Thoracic aorta (tissue), 2 donors: ENCODE data around the gene FBXO10. TPM values are rescaled to one million over a fixed set of nuclear protein-coding genes. Genes with fewer than 3 reads are reported as not detected.
A peak's percentile ranks its signal among the peaks of the same experiment; 100 is the strongest.

ENCODE experiments used
- ATAC-seq: fragments of 150-250 bp; one replicate; pipeline ENCODE4 v1.8.0; 2017; ENCODE audit warnings: low read depth; ENCODE audit not compliant: insufficient number of reproducible peaks, low FRiP score
- DNase-seq: peaks from one replicate; pipeline ENCODE4 v3.0.0-alpha.2; 2020; ENCODE audit warnings: low spot score
- H3K27ac ChIP-seq, 2 donors: fragments of 200-600 bp; sonication (generic); 1 replicate in 1 of 2; 2 replicates in 1 of 2; pipeline ENCODE4 v1.5.1; 2016; ENCODE audit warnings: mild to moderate bottlenecking in 2 of 2, moderate library complexity in 2 of 2
- H3K27me3 ChIP-seq: fragments of 200-600 bp; sonication (generic); replicated peaks from 2 replicates; pipeline ENCODE4 v1.6.0; 2016; ENCODE audit warnings: mild to moderate bottlenecking; ENCODE audit not compliant: insufficient read depth
- H3K36me3 ChIP-seq: fragments of 200-600 bp; sonication (generic); one replicate; pipeline ENCODE4 v1.5.1; 2016
- H3K4me1 ChIP-seq, 2 donors: fragments of 200-600 bp; sonication (generic); 1 replicate in 1 of 2; 2 replicates in 1 of 2; pipeline versions ENCODE4 v1.5.1 to v1.6.0; 2016; ENCODE audit warnings: low read depth in 2 of 2, mild to moderate bottlenecking in 1 of 2; ENCODE audit not compliant: control insufficient read depth in 1 of 2
- H3K4me3 ChIP-seq: fragments of 200-600 bp; sonication (generic); 2 replicates; pipeline ENCODE4 v1.5.1; 2016; ENCODE audit warnings: mild to moderate bottlenecking
- H3K9me3 ChIP-seq: fragments of 200-600 bp; sonication (generic); 2 replicates; pipeline ENCODE4 v1.5.1; 2016
- total RNA-seq, 2 donors: library from RNA; depleted of rRNA; stranded (reverse); fragments of >200 nt; gene quantifications; one replicate each; pipeline versions ENCODE4 v1.1.0 to v1.2.3, GENCODE V29; 2016
- TF ChIP-seq, protein P1 (sequence below): fragments of 200-600 bp; sonication (generic); IDR thresholded peaks from one replicate; pipeline ENCODE4 v1.5.1; 2019; ENCODE audit warnings: antibody characterized with exemption

Gene FBXO10, protein sequence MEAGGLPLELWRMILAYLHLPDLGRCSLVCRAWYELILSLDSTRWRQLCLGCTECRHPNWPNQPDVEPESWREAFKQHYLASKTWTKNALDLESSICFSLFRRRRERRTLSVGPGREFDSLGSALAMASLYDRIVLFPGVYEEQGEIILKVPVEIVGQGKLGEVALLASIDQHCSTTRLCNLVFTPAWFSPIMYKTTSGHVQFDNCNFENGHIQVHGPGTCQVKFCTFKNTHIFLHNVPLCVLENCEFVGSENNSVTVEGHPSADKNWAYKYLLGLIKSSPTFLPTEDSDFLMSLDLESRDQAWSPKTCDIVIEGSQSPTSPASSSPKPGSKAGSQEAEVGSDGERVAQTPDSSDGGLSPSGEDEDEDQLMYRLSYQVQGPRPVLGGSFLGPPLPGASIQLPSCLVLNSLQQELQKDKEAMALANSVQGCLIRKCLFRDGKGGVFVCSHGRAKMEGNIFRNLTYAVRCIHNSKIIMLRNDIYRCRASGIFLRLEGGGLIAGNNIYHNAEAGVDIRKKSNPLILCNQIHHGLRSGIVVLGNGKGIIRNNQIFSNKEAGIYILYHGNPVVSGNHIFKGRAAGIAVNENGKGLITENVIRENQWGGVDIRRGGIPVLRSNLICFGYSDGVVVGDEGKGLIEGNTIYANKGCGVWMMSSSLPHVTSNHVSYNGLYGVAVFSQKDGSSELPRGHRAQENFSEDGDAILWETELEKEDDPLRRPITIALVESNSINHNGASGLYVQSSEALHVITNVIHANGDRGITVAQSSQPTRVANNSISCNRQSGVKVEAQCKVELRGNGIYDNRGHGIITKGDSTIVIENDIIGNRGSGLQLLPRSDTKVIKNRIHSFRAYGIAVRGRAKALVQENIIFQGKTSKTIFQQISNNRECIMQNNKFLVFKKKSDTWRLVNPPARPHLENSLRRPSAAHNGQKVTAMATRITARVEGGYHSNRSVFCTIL
- 10 to 100 TPM in 1 of 2 donors, 1 to 10 TPM in 1; 6.9 to 20.7 TPM for total RNA-seq

- no peaks in the 10 kb centered on the region for H3K27me3 ChIP-seq
These were observed at the start of gene FBXO10 for GRCh38 chr9:37575921-37576721. TSS of gene FBXO10 (minus strand) at chr9:37576380. CDS start at chr9:37541768, 34,612 bp downstream.

DNA sequence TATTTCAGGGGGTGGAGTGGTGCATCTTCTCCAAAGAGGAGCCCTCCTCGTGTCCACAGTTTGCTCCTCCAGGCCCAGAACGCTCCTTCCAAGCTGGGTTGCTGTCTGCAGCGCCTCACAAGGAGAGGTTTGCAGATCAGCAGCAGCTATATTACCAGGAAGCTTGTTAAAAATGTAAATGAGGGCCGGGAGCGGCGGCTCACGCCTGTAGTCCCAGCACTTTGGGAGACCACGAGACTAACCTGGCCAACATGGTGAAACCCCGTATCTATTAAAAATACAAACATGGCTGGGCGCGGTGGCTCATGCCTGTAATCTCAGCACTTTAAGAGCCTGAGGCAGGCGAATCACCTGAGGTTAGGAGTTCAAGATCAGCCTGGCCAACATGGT lies 49.6 kb upstream of the FBXO10 start:
- Histone ChIP-seq H3K27ac (no peak overlapping the region), H3K27me3 (no peaks in the 10 kb centered on the region), H3K4me1 (no peaks in the 10 kb centered on the region), H3K4me3 (no peak overlapping the region), H3K9me3 (no peaks in the 10 kb centered on the region), H3K36me3 (no peaks in the 10 kb centered on the region)
- TF ChIP-seq, protein P1, sequence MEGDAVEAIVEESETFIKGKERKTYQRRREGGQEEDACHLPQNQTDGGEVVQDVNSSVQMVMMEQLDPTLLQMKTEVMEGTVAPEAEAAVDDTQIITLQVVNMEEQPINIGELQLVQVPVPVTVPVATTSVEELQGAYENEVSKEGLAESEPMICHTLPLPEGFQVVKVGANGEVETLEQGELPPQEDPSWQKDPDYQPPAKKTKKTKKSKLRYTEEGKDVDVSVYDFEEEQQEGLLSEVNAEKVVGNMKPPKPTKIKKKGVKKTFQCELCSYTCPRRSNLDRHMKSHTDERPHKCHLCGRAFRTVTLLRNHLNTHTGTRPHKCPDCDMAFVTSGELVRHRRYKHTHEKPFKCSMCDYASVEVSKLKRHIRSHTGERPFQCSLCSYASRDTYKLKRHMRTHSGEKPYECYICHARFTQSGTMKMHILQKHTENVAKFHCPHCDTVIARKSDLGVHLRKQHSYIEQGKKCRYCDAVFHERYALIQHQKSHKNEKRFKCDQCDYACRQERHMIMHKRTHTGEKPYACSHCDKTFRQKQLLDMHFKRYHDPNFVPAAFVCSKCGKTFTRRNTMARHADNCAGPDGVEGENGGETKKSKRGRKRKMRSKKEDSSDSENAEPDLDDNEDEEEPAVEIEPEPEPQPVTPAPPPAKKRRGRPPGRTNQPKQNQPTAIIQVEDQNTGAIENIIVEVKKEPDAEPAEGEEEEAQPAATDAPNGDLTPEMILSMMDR: no peak
- ATAC-seq: no peak
- no peak for DNase-seq

More at GRCh38 chr9:37575921-37576721, at the start of gene FBXO10:
- Histone ChIP-seq H3K9me3 (no peaks in the 10 kb centered on the region), H3K4me3 (peak within 1 kb of the TSS; percentile 93), H3K36me3 (no peaks in the 10 kb centered on the region), H3K27ac (peak within 1 kb of the TSS; percentile 57 to 79), H3K4me1 (peaks cover 6 to 16% of the 10 kb centered on the region in 2 donors)
- TF ChIP-seq, protein P1: no peak
- peak; percentile 39 for ATAC-seq
- no peak for DNase-seq

DNA sequence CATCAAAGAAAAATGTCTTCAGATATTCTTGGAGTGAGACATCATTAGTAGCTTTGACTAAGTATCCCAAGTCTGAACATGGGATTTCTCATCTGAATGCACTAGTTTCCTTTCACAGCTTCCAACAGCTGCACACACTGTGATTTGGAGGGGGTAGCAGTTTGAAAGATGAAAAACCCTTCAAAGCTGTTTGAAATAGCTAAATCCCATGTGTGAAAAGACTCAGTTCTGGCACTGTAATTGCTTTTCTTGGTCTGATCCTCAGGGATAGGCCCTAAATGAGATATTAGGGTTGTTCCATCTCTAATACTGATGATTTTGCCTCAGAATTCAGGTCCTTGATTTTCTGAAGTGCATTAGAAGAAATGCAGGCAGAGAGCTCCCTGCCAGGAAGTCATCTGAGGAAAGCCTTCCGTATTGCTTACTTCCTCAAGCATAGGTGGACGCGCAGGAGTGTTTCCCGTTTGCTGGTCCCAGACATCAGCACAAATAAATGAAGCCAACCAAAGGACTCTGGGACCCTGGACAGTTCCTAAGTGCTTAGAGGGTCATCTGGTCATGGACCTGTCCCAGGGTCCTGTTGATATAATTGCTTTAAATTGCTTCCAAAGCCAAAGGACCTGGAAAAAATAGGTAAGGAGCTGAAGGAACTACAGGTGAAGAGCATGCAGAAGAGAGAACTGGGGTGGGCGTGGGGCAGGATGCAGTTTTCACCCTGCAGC lies 49.0 kb upstream of the FBXO10 start:
- ATAC-seq: no peak
- Histone ChIP-seq H3K4me3 (no peak overlapping the region), H3K27ac (no peak overlapping the region), H3K36me3 (no peaks in the 10 kb centered on the region), H3K4me1 (no peaks in the 10 kb centered on the region), H3K9me3 (no peaks in the 10 kb centered on the region), H3K27me3 (no peaks in the 10 kb centered on the region)
- TF ChIP-seq, protein P1: no peak
- no peak for DNase-seq

DNA sequence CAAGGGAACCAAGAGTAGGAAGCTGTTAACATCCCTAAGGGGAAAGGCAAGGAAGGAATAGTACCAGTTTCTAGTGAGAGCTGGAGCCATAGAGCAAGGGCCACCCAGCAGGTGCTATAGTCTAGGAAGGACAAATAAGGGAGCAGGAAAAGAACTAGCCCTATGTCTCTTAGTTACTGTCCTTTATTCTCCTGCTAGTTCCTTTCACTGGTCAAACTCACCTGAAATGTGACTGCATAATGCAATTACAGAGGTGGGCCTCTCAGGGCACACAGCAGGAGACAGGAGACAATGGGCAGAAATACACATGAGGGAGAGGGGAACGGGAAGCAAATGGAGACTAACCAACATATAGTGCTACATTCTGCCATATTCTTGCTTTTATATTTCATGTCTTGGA lies 47.9 kb upstream of the FBXO10 start:
- no peak for DNase-seq
- H3K36me3 ChIP-seq: no peaks in the 10 kb centered on the region
- TF ChIP-seq, protein P1: no peak
- no peaks in the 10 kb centered on the region for H3K9me3 ChIP-seq
- no peak for ATAC-seq
- H3K27me3 ChIP-seq: no peaks in the 10 kb centered on the region
- H3K4me3 ChIP-seq: no peak overlapping the region
- no peaks in the 10 kb centered on the region for H3K4me1 ChIP-seq
- no peak overlapping the region for H3K27ac ChIP-seq
